HepG2 (cell line): Measurements from ENCODE around the gene MAJIN. TPM values are rescaled to one million over a fixed set of nuclear protein-coding genes. Genes with fewer than 3 reads are reported as not detected.

Source experiments
- ETV5 ChIP-seq: IDR thresholded peaks from 2 replicates; pipeline ENCODE4 v1.6.1; 2018; ENCODE audit warnings: missing biosample characterization, missing genetic modification reagents, inconsistent platforms, borderline replicate concordance
- KLF15 ChIP-seq: sonication (generic); formaldehyde crosslinking; IDR thresholded peaks from 2 replicates; pipeline ENCODE4 v1.8.1; 2023; ENCODE audit warnings: borderline replicate concordance, mild to moderate bottlenecking, inconsistent platforms, missing genetic modification reagents, mixed read lengths
- MAFF ChIP-seq: IDR thresholded peaks from 2 replicates; pipeline ENCODE4 v1.6.1; 2011; ENCODE audit warnings: low read depth, low read length, improper control_type of control experiment
- PAF1 ChIP-seq: IDR thresholded peaks from 2 replicates; pipeline ENCODE4 v1.6.1; 2016; ENCODE audit warnings: missing genetic modification reagents, missing compliant biosample characterization
- RORA ChIP-seq: sonication (generic); formaldehyde crosslinking; IDR thresholded peaks from 2 replicates; pipeline ENCODE4 v1.5.0; 2020; ENCODE audit warnings: mild to moderate bottlenecking, missing genetic modification reagents, moderate library complexity
- SATB2 ChIP-seq: sonication (generic); formaldehyde crosslinking; IDR thresholded peaks from 2 replicates; pipeline ENCODE4 v1.5.0; 2020; ENCODE audit warnings: missing genetic modification reagents
- SMAD9 ChIP-seq: sonication (generic); formaldehyde crosslinking; IDR thresholded peaks from 2 replicates; pipeline ENCODE4 v1.5.1; 2020; ENCODE audit warnings: mild to moderate bottlenecking, missing genetic modification reagents
- SRSF1 ChIP-seq: fragments of 200-400 bp; formaldehyde crosslinking; optimal IDR thresholded peaks from 2 replicates; pipeline ENCODE3; 2017; ENCODE audit warnings: mild to moderate bottlenecking, low read depth, low read length, moderate library complexity
- ZNF274 ChIP-seq: sonication (generic); formaldehyde crosslinking; IDR thresholded peaks from 2 replicates; pipeline ENCODE4 v1.5.1; 2020; ENCODE audit warnings: mild to moderate bottlenecking, missing genetic modification reagents
- ZNF292 ChIP-seq: sonication (generic); formaldehyde crosslinking; IDR thresholded peaks from 2 replicates; pipeline ENCODE4 v1.8.1; 2022; ENCODE audit warnings: mild to moderate bottlenecking, low read depth, missing genetic modification reagents, borderline replicate concordance
- ZZZ3 ChIP-seq: sonication (generic); formaldehyde crosslinking; IDR thresholded peaks from 2 replicates; pipeline ENCODE4 v1.4.0; 2020; ENCODE audit warnings: missing genetic modification reagents, mild to moderate bottlenecking, borderline replicate concordance
- polyA plus RNA-seq, 8 experiments: library from polyadenylated mRNA; depleted of rRNA in 3 of 8; stranded (reverse) in 7 of 8; unstranded in 1 of 8; fragments of >200 nt; fragmentation: Illumina TruSeq in 4 of 8; extraction: Trizol in 4 of 8; gene quantifications; 2 replicates each; pipeline versions ENCODE4 v1.2.1 to v1.2.3, GENCODE V29; 2011 to 2016; ENCODE audit warnings: low read depth in 4 of 8, missing spikeins in 1 of 8, mixed read lengths in 1 of 8; ENCODE audit not compliant: insufficient read depth in 1 of 8
- total RNA-seq, 5 experiments: library from RNA; depleted of rRNA; stranded (reverse); fragments of >200 nt; fragmentation: Illumina TruSeq; extraction: Trizol; gene quantifications; 2 replicates each; pipeline ENCODE4 v1.2.3, GENCODE V29; 2016; ENCODE audit warnings: low read depth in 1 of 5
- TF ChIP-seq, protein P1 (sequence below): sonication (generic); formaldehyde crosslinking; IDR thresholded peaks from 2 replicates; pipeline ENCODE4 v1.5.1; 2020; ENCODE audit warnings: mild to moderate bottlenecking, missing genetic modification reagents, borderline replicate concordance
- TF ChIP-seq, protein P2 (sequence below): sonication (generic); formaldehyde crosslinking; IDR thresholded peaks from 2 replicates; pipeline ENCODE4; 2020; ENCODE audit warnings: missing genetic modification reagents, mild to moderate bottlenecking, borderline replicate concordance
- TF ChIP-seq, protein P3 (sequence below): sonication (generic); formaldehyde crosslinking; IDR thresholded peaks from 2 replicates; pipeline ENCODE4 v1.5.0; 2020; ENCODE audit warnings: missing genetic modification reagents, mild to moderate bottlenecking, borderline replicate concordance
- TF ChIP-seq, protein P4 (sequence below): sonication (generic); formaldehyde crosslinking; IDR thresholded peaks from 2 replicates; pipeline ENCODE4 v1.5.0; 2020; ENCODE audit warnings: missing genetic modification reagents
- TF ChIP-seq, protein P5 (sequence below): sonication (generic); formaldehyde crosslinking; conservative IDR thresholded peaks from 2 replicates; pipeline ENCODE4 v1.5.0; 2020; ENCODE audit warnings: missing genetic modification reagents

MAJIN gene
- total and polyA plus RNA-seq, 2 of the 13 experiments (the other 11 are each of a cell fraction or from before 2014, with no cell fraction given) = not detected

- TF ChIP-seq, protein P1, sequence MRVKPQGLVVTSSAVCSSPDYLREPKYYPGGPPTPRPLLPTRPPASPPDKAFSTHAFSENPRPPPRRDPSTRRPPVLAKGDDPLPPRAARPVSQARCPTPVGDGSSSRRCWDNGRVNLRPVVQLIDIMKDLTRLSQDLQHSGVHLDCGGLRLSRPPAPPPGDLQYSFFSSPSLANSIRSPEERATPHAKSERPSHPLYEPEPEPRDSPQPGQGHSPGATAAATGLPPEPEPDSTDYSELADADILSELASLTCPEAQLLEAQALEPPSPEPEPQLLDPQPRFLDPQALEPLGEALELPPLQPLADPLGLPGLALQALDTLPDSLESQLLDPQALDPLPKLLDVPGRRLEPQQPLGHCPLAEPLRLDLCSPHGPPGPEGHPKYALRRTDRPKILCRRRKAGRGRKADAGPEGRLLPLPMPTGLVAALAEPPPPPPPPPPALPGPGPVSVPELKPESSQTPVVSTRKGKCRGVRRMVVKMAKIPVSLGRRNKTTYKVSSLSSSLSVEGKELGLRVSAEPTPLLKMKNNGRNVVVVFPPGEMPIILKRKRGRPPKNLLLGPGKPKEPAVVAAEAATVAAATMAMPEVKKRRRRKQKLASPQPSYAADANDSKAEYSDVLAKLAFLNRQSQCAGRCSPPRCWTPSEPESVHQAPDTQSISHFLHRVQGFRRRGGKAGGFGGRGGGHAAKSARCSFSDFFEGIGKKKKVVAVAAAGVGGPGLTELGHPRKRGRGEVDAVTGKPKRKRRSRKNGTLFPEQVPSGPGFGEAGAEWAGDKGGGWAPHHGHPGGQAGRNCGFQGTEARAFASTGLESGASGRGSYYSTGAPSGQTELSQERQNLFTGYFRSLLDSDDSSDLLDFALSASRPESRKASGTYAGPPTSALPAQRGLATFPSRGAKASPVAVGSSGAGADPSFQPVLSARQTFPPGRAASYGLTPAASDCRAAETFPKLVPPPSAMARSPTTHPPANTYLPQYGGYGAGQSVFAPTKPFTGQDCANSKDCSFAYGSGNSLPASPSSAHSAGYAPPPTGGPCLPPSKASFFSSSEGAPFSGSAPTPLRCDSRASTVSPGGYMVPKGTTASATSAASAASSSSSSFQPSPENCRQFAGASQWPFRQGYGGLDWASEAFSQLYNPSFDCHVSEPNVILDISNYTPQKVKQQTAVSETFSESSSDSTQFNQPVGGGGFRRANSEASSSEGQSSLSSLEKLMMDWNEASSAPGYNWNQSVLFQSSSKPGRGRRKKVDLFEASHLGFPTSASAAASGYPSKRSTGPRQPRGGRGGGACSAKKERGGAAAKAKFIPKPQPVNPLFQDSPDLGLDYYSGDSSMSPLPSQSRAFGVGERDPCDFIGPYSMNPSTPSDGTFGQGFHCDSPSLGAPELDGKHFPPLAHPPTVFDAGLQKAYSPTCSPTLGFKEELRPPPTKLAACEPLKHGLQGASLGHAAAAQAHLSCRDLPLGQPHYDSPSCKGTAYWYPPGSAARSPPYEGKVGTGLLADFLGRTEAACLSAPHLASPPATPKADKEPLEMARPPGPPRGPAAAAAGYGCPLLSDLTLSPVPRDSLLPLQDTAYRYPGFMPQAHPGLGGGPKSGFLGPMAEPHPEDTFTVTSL = no peak
- TF ChIP-seq RORA (no peak), MAFF (no peak), SATB2 (no peak), SRSF1 (no peak), ZZZ3 (CRISPR knock-in tag) (no peak), ZNF292 (CRISPR knock-in tag) (no peak), SMAD9 (CRISPR knock-in tag) (no peak), ETV5 (CRISPR knock-in tag) (no peak), ZNF274 (CRISPR knock-in tag) (no peak), KLF15 (no peak), PAF1 (CRISPR knock-in tag) (peak; percentile 36; the same call in 1 of the 2 replicates)
- TF ChIP-seq, protein P2, sequence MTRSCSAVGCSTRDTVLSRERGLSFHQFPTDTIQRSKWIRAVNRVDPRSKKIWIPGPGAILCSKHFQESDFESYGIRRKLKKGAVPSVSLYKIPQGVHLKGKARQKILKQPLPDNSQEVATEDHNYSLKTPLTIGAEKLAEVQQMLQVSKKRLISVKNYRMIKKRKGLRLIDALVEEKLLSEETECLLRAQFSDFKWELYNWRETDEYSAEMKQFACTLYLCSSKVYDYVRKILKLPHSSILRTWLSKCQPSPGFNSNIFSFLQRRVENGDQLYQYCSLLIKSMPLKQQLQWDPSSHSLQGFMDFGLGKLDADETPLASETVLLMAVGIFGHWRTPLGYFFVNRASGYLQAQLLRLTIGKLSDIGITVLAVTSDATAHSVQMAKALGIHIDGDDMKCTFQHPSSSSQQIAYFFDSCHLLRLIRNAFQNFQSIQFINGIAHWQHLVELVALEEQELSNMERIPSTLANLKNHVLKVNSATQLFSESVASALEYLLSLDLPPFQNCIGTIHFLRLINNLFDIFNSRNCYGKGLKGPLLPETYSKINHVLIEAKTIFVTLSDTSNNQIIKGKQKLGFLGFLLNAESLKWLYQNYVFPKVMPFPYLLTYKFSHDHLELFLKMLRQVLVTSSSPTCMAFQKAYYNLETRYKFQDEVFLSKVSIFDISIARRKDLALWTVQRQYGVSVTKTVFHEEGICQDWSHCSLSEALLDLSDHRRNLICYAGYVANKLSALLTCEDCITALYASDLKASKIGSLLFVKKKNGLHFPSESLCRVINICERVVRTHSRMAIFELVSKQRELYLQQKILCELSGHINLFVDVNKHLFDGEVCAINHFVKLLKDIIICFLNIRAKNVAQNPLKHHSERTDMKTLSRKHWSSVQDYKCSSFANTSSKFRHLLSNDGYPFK (CRISPR knock-in tag) = no peak
- TF ChIP-seq, protein P3, sequence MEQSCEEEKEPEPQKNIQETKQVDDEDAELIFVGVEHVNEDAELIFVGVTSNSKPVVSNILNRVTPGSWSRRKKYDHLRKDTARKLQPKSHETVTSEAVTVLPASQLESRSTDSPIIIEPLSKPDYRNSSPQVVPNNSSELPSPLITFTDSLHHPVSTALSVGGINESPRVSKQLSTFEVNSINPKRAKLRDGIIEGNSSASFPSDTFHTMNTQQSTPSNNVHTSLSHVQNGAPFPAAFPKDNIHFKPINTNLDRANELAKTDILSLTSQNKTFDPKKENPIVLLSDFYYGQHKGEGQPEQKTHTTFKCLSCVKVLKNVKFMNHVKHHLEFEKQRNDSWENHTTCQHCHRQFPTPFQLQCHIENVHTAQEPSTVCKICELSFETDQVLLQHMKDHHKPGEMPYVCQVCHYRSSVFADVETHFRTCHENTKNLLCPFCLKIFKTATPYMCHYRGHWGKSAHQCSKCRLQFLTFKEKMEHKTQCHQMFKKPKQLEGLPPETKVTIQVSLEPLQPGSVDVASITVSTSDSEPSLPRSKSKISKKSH = no peak
- TF ChIP-seq, protein P4, sequence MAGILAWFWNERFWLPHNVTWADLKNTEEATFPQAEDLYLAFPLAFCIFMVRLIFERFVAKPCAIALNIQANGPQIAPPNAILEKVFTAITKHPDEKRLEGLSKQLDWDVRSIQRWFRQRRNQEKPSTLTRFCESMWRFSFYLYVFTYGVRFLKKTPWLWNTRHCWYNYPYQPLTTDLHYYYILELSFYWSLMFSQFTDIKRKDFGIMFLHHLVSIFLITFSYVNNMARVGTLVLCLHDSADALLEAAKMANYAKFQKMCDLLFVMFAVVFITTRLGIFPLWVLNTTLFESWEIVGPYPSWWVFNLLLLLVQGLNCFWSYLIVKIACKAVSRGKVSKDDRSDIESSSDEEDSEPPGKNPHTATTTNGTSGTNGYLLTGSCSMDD (CRISPR knock-in tag) = no peak
- TF ChIP-seq, protein P5, sequence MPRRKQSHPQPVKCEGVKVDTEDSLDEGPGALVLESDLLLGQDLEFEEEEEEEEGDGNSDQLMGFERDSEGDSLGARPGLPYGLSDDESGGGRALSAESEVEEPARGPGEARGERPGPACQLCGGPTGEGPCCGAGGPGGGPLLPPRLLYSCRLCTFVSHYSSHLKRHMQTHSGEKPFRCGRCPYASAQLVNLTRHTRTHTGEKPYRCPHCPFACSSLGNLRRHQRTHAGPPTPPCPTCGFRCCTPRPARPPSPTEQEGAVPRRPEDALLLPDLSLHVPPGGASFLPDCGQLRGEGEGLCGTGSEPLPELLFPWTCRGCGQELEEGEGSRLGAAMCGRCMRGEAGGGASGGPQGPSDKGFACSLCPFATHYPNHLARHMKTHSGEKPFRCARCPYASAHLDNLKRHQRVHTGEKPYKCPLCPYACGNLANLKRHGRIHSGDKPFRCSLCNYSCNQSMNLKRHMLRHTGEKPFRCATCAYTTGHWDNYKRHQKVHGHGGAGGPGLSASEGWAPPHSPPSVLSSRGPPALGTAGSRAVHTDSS = no peak
These were observed 83.0 kb downstream of the MAJIN start (continued) for GRCh38 chr11:64888729-64889511.
